HG03108 (cell line): ENCODE data around the gene PCDHGA6.
"Not testable (repeated sequence)": the region's sequence is repeated elsewhere in the genome, so short reads cannot be mapped to it uniquely, and the experiment has no call there.

Experiments
- ATAC-seq: cut with Tn5 transposase; IDR thresholded peaks from one replicate; pipeline ENCODE4 v1.9.1; 2021; ENCODE audit warnings: moderate library complexity; ENCODE audit not compliant: unreplicated experiment

PCDHGA6 gene

GRCh38 chr5:141359790-141360426 is 13.8 kb upstream of the PCDHGA6 start, which contains the start of gene PCDHGB2:
Gene PCDHGB2 (plus strand): TSS chr5:141359994. CDS start chr5:141360136, 142 bp downstream.
- no peak for ATAC-seq

GRCh38 chr5:141360685-141361084 is 13.0 kb upstream of the PCDHGA6 start:
- no peak for ATAC-seq

GRCh38 chr5:141362719-141363118 is 11.0 kb upstream of the PCDHGA6 start:
- no peak for ATAC-seq

GRCh38 chr5:141363952-141364660 is 9.6 kb upstream of the PCDHGA6 start, which contains the start of gene PCDHGA5:
Gene PCDHGA5 (plus strand): TSS chr5:141364162. CDS start chr5:141364331, 169 bp downstream.
- ATAC-seq = no peak

- ATAC-seq = no peak
These were observed 7.4 kb upstream of the PCDHGA6 start for GRCh38 chr5:141366016-141366896.

GRCh38 chr5:141369994-141370848 is 3.5 kb upstream of the PCDHGA6 start, which contains the start of gene PCDHGB3:
Gene PCDHGB3 (plus strand): TSS chr5:141370242. CDS start chr5:141370395, 153 bp downstream.
- peak; percentile 82 for ATAC-seq

GRCh38 chr5:141371572-141372475 is 1.9 kb upstream of the PCDHGA6 start:
- no peak for ATAC-seq

GRCh38 chr5:141374627-141375026 is 936 bp downstream of the PCDHGA6 start:
- ATAC-seq = no peak

GRCh38 chr5:141375444-141376155 is 1.9 kb downstream of the PCDHGA6 start:
- not testable (repeated sequence) for ATAC-seq

- no peak for ATAC-seq
These were observed 9.0 kb downstream of the PCDHGA6 start, which contains the start of gene PCDHGA7 for GRCh38 chr5:141382469-141383294. Gene PCDHGA7 (plus strand): TSS chr5:141382742. CDS start chr5:141382900, 158 bp downstream.

GRCh38 chr5:141383345-141383744 is 9.7 kb downstream of the PCDHGA6 start:
- ATAC-seq = no peak

GRCh38 chr5:141384471-141385267 is 11.0 kb downstream of the PCDHGA6 start:
- ATAC-seq = no peak

GRCh38 chr5:141387557-141388311 is 14.0 kb downstream of the PCDHGA6 start, which contains the start of gene PCDHGB4:
Gene PCDHGB4 (plus strand): TSS chr5:141387698. CDS start chr5:141387885, 187 bp downstream.
- not testable (repeated sequence) for ATAC-seq

GRCh38 chr5:141388661-141389060 is 15.0 kb downstream of the PCDHGA6 start:
- no peak for ATAC-seq

GRCh38 chr5:141389153-141390042 is 15.7 kb downstream of the PCDHGA6 start:
- no peak for ATAC-seq
